ENCODE measurements around the gene THAP7. TPM values are rescaled to one million over a fixed set of nuclear protein-coding genes. Genes with fewer than 3 reads are reported as not detected.

THAP7 gene
- total RNA-seq, 1 donor from 2014 or later, result 22.0 TPM

DNA sequence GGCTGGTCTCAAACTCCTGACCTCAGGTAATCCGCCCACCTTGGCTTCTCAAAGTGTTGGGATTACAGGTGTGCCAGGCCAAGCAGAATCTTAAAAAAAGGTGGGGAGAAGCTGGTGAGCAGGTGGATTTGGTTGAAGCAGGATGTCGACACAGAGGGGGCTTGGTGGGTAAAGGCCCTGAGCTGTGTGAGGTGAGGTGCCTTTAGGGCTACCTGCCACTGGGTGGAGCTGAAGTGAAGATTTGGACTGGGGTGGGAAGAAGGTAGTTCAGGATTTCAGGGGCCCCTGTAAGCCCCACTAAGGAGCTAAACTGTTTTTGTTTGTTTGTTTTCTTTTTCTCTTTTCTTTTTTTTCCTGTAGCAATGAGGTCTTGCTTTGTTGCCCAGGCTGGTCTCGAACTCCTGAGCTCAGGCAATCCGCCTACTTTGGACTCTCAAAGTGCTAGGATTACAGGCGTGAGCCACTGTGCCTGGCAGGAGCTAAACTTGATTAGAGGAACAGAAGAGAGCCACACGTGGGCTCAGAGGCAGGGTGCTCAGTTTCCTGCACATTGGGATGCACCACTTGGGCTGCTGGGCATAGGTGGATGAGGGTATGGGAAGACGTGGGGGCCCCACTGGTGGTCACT lies 19.0 kb upstream of the THAP7 start:
- ATAC-seq (peak; percentile 28), DNase-seq (no peak)
- H3K36me3 ChIP-seq, result no peaks in the 10 kb centered on the region
- H3K4me1 ChIP-seq, result no peaks in the 10 kb centered on the region
- intact Hi-C loops (cut with DNase I), result no loop called here
- H3K27ac ChIP-seq, result no peak overlapping the region
- no peaks in the 10 kb centered on the region for H3K9me3 ChIP-seq
- no peak overlapping the region for H3K4me3 ChIP-seq
- H3K27me3 ChIP-seq, result no peaks in the 10 kb centered on the region
- TF ChIP-seq, protein P1, sequence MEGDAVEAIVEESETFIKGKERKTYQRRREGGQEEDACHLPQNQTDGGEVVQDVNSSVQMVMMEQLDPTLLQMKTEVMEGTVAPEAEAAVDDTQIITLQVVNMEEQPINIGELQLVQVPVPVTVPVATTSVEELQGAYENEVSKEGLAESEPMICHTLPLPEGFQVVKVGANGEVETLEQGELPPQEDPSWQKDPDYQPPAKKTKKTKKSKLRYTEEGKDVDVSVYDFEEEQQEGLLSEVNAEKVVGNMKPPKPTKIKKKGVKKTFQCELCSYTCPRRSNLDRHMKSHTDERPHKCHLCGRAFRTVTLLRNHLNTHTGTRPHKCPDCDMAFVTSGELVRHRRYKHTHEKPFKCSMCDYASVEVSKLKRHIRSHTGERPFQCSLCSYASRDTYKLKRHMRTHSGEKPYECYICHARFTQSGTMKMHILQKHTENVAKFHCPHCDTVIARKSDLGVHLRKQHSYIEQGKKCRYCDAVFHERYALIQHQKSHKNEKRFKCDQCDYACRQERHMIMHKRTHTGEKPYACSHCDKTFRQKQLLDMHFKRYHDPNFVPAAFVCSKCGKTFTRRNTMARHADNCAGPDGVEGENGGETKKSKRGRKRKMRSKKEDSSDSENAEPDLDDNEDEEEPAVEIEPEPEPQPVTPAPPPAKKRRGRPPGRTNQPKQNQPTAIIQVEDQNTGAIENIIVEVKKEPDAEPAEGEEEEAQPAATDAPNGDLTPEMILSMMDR (IDR thresholded peaks at IDR 0.05), result peak; percentile 14

DNA sequence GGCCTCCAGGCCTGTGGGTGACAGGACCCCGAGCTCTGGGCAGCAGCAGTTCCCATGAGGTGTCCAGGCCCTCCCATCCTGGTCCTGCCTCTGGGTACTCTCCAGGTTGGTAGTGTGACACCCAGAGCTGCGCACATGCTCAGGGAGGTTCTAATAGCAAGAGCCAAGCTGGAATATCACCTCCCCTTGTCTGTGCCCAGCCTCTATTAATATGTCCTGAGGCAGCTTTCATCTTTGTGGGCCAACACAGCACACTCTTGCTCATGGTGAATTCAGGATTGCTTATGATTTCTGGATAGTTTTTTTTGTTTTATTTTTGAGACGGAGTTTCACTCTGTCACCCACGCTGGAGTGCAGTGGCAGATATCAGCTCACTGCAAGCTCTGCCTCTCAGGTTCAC lies 16.4 kb upstream of the THAP7 start:
- TF ChIP-seq, protein P1 (IDR thresholded peaks at IDR 0.05), result no peak
- Histone ChIP-seq H3K27ac (no peak overlapping the region), H3K27me3 (no peaks in the 10 kb centered on the region), H3K36me3 (no peaks in the 10 kb centered on the region), H3K4me3 (no peak overlapping the region), H3K9me3 (no peaks in the 10 kb centered on the region), H3K4me1 (peaks cover 17% of the 10 kb centered on the region)
- intact Hi-C loops (cut with DNase I), result no loop called here
- ATAC-seq, result no peak
- DNase-seq, result no peak

DNA sequence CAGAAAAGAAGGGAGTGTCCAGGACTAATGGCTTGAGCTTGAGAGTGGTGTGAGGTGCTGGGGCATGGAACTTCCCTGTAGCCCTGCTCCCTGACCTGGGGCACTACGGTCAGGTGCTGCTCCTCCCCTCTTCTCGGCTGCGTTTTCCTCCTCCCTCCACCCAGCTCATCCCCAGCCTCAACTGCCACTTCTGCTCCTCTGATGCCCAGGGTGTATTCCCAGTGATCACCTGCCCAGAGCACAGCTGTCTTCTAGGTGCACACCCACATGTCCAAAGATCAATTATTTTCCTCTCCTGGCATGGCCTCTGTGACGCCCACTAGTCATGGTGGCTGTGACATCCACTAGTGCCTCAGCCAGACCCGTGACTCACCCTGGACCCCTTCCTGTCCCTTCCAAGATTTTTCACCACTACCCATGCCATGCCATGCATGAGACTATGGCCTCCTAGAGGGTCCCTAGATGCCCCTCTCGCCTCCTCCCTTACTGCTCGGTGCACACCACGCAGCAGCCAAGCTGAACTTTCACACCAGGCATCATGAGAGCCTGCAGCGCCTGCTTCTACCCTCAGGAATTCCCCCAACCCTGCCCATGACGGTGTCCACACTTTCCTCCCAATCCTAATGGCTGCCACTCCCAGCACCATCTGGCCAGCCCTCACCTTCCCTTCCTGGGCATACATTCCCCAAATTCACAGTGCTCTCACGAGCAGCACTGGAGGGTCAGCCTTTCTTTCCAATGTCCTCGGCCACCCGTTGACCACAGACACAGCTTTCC lies 14.9 kb upstream of the THAP7 start:
- Histone ChIP-seq H3K27me3 (no peaks in the 10 kb centered on the region), H3K36me3 (no peaks in the 10 kb centered on the region), H3K4me1 (peaks cover 17% of the 10 kb centered on the region), H3K4me3 (no peak overlapping the region), H3K27ac (no peak overlapping the region), H3K9me3 (no peaks in the 10 kb centered on the region)
- no peak for DNase-seq
- no peak for ATAC-seq
- intact Hi-C loops (cut with DNase I), result no loop called here
- TF ChIP-seq, protein P1 (IDR thresholded peaks at IDR 0.05), result no peak

DNA sequence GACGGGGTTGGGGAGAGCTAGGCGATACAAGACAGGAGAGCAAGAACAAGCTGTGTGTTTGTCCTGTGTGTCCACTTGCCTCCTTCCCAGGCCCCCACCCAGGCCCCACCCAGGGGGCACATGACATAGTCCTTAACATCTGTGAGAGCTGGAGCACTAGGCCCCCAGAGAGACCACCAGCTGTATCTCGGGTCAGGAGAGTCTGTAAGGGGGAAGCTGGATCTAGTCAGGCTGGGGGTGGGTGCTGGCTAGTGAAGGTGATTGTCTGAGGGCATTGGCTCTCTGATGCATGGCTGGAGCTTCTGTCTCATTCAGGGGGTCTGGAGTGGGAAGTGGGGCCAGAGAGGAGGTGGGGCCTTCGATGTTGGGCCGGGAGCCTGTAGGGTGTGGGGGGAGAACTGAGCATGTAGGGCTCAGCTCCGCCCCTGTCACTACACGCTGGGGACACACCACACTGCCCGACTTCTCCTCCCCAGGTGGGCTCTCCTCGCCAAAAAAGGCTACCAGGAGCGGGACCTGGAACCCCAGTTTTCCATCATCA lies 13.6 kb upstream of the THAP7 start:
- H3K4me3 ChIP-seq, result no peak overlapping the region
- intact Hi-C loops (cut with DNase I), result no loop called here
- no peaks in the 10 kb centered on the region for H3K27me3 ChIP-seq
- DNase-seq, result no peak
- H3K36me3 ChIP-seq, result no peaks in the 10 kb centered on the region
- H3K4me1 ChIP-seq, result peaks cover 17% of the 10 kb centered on the region
- H3K27ac ChIP-seq, result peak overlapping the region; percentile 70
- ATAC-seq, result no peak
- TF ChIP-seq, protein P1 (IDR thresholded peaks at IDR 0.05), result no peak
- no peaks in the 10 kb centered on the region for H3K9me3 ChIP-seq

DNA sequence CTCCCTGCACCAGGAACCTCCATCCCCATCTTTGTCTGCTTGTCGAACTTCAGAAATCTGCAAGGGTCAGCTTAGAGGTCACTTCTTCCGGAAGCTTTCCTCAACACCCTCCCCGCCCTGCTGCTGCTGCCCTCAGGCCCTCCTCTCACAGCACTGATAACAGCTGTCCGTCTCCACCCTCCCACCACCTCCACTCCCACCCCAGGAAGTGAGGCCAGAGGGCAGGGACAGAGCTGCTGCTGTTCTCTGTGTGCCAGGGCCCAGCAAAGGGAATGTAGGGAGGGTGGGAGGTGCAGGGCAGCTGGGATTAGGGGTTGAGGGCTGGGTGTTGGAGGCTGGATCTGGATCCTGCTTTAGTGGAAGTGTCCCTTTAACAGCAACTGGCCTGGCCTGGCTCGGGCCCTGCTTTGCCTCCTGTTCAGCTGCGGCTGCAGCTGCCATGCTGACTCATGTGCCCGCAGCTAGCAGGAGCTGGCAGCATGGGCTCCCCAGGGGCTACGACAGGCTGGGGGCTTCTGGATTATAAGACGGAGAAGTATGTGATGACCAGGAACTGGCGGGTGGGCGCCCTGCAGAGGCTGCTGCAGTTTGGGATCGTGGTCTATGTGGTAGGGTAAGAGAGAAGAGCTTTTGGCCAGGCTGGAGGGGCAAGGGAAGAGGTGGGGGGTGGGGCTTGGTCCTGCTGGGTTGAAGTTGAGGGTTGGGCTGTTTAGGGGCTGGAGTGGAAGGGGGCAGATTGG lies 13.0 kb upstream of the THAP7 start, which contains the start of gene P2RX6:
TSS of gene P2RX6 (plus strand) at position 440 of the 740 bp plus-strand sequence. CDS start at position 450, 10 bp downstream.
- ATAC-seq (peak; percentile 60), DNase-seq (no peak)
- Histone ChIP-seq H3K4me1 (peaks cover 17% of the 10 kb centered on the region), H3K4me3 (peak within 1 kb of the TSS; percentile 53), H3K27me3 (no peaks in the 10 kb centered on the region), H3K9me3 (no peaks in the 10 kb centered on the region), H3K36me3 (no peaks in the 10 kb centered on the region), H3K27ac (peak within 1 kb of the TSS; percentile 70)
- TF ChIP-seq, protein P1 (IDR thresholded peaks at IDR 0.05), result no peak
- intact Hi-C loops (cut with DNase I), result no loop called here

Measured in upper lobe of right lung (tissue), 1 donor.